K562 (cell line): Measurements from ENCODE around the gene IRGQ. TPM values are rescaled to one million over a fixed set of nuclear protein-coding genes. Genes with fewer than 3 reads are reported as not detected.
A peak's percentile ranks its signal among the peaks of the same experiment; 100 is the strongest.

ENCODE experiments used
- ATAC-seq: fragments of 200-7000 bp; cut with Tn5 transposase; 3 replicates; pipeline ENCODE4 v1.9.1; 2020; ENCODE audit warnings: moderate library complexity
- BruUV-seq: library from RNA; stranded (reverse); fragments of 400-500 nt; replicated peaks from 2 replicates; lab custom pipeline; 2021; lab: Mats Ljungman, UMichigan
- CTCF ChIA-PET: fragments of 300-600 bp; formaldehyde crosslinking; extraction: SDS; loops from one replicate; lab custom pipeline; 2021; ENCODE audit warnings: low intra/inter-chr PET ratio; lab: Yijun Ruan, JAX
- POLR2A ChIA-PET: fragments of 300-600, 350-650 bp; sonication (Branson Sonifier 250); formaldehyde crosslinking; extraction: SDS; loops from one replicate; lab custom pipeline; 2021; ENCODE audit warnings: antibody characterized with exemption, inconsistent platforms; lab: Yijun Ruan, JAX
- DNase-seq, 4 experiments: peaks; one replicate each; pipeline versions ENCODE4 v3.0.0 to v3.0.0-alpha.2; 2011 to 2018; ENCODE audit warnings: low spot score in 3 of 4, mixed read lengths in 3 of 4; ENCODE audit errors: extremely low read depth in 1 of 4
- FAIRE-seq: peaks from 2 replicates; lab custom pipeline; 2011; peaks lifted over from hg19 to GRCh38; lab: Jason Lieb, UNC
- H2AFZ ChIP-seq: 2 replicates; pipeline ENCODE4 v1.6.0; 2011; ENCODE audit warnings: low read depth, low read length, control low read depth, inconsistent platforms
- H3K27ac ChIP-seq: fragments of 200-600 bp; 3 replicates; pipeline ENCODE4 v1.8.0; 2011; ENCODE audit warnings: low read depth, mild to moderate bottlenecking, control low read depth, inconsistent platforms, low read length, moderate library complexity, mixed read lengths; ENCODE audit errors: extremely low read depth
- H3K27me3 ChIP-seq, 2 experiments: fragments of 300-600 bp in 1 of 2; 2 replicates in 1 of 2; 3 replicates in 1 of 2; pipeline versions ENCODE4 v1.6.0 to v1.8.0; 2011; ENCODE audit warnings: inconsistent platforms in 2 of 2, low read length in 2 of 2, mild to moderate bottlenecking in 1 of 2, mixed read lengths in 1 of 2, moderate library complexity in 1 of 2; ENCODE audit not compliant: control insufficient read depth in 2 of 2, insufficient read depth in 2 of 2
- H3K36me3 ChIP-seq: fragments of 300-600 bp; 3 replicates; pipeline ENCODE4 v1.8.0; 2011; ENCODE audit warnings: mild to moderate bottlenecking, low read length, inconsistent platforms; ENCODE audit not compliant: control insufficient read depth, insufficient read depth
- H3K4me1 ChIP-seq, 2 experiments: fragments of 200-600 bp in 1 of 2; replicated peaks in 1 of 2; 2 replicates in 1 of 2; 3 replicates in 1 of 2; pipeline versions ENCODE4 v1.5.1 to v1.8.0; 2011; ENCODE audit warnings: inconsistent platforms in 2 of 2, low read length in 2 of 2, mild to moderate bottlenecking in 1 of 2, mixed read lengths in 1 of 2, moderate library complexity in 1 of 2; ENCODE audit not compliant: control insufficient read depth in 2 of 2, insufficient read depth in 2 of 2
- H3K4me2 ChIP-seq: 2 replicates; pipeline ENCODE4 v1.6.1; 2011; ENCODE audit warnings: low read length, control low read depth, inconsistent platforms, mixed read lengths; ENCODE audit not compliant: insufficient read depth
- H3K4me3 ChIP-seq: fragments of 200-600 bp; sonication (generic), shearing (Covaris generic); 2 replicates; pipeline ENCODE4 v1.5.1; 2016; ENCODE audit warnings: control low read depth, inconsistent platforms
- H3K79me2 ChIP-seq: fragments of 200-600 bp; 3 replicates; pipeline ENCODE4 v1.8.0; 2011; ENCODE audit warnings: low read length, inconsistent platforms; ENCODE audit not compliant: control insufficient read depth, insufficient read depth
- H3K9ac ChIP-seq, 2 experiments: 2 replicates each; pipeline versions ENCODE4 v1.6.0 to v1.6.1; 2011; ENCODE audit warnings: low read depth in 2 of 2, low read length in 2 of 2, control low read depth in 1 of 2, inconsistent platforms in 1 of 2, mild to moderate bottlenecking in 1 of 2, mixed read lengths in 1 of 2; ENCODE audit not compliant: insufficient read depth in 1 of 2
- H3K9me1 ChIP-seq: one replicate; pipeline ENCODE4 v1.6.0; 2011; ENCODE audit warnings: inconsistent platforms, mild to moderate bottlenecking, low read length, moderate library complexity; ENCODE audit not compliant: control insufficient read depth, insufficient read depth
- H3K9me3 ChIP-seq: replicated peaks from 2 replicates; pipeline ENCODE4 v1.5.1; 2011; ENCODE audit warnings: low read depth, low read length, inconsistent platforms; ENCODE audit not compliant: control insufficient read depth, insufficient read depth
- H4K20me1 ChIP-seq: replicated peaks from 2 replicates; pipeline ENCODE4 v1.6.1; 2011; ENCODE audit warnings: low read length, inconsistent platforms, mixed read lengths; ENCODE audit not compliant: control insufficient read depth, insufficient read depth
- ADNP ChIP-seq: fragments of 200-800 bp; sonication (Bioruptor generic); IDR thresholded peaks from 2 replicates; pipeline ENCODE4 v1.6.1; 2016; ENCODE audit warnings: missing genetic modification characterization, missing compliant biosample characterization
- BCOR ChIP-seq: fragments of 450-650 bp; IDR thresholded peaks from 2 replicates; pipeline ENCODE4 v1.6.1; 2016
- CHD4 ChIP-seq: fragments of 200-600 bp; sonication (generic); IDR thresholded peaks from 3 replicates; pipeline ENCODE4 v1.6.1; 2012; ENCODE audit warnings: low read depth, mild to moderate bottlenecking, mixed read lengths, low read length, inconsistent platforms; ENCODE audit not compliant: insufficient read depth, insufficient replicate concordance, poor library complexity, severe bottlenecking
- DACH1 ChIP-seq: fragments of 450-650 bp; IDR thresholded peaks from 2 replicates; pipeline ENCODE4 v1.6.1; 2018; ENCODE audit not compliant: partially characterized antibody
- DIDO1 ChIP-seq: fragments of 450-650 bp; IDR thresholded peaks from 2 replicates; pipeline ENCODE4 v1.6.1; 2016; ENCODE audit warnings: low read depth, missing biosample characterization, missing genetic modification characterization
- KDM1A ChIP-seq, 2 experiments: fragments of 450-650 bp; IDR thresholded peaks; 2 replicates each; pipeline ENCODE4 v1.6.1; 2016; ENCODE audit warnings: mild to moderate bottlenecking in 2 of 2
- RBM25 ChIP-seq: fragments of 200-400 bp; formaldehyde crosslinking; IDR thresholded peaks from 2 replicates; pipeline ENCODE4 v1.6.1; 2018; ENCODE audit warnings: low read length, low read depth, moderate library complexity; ENCODE audit not compliant: severe bottlenecking
- TARDBP ChIP-seq: fragments of 450-650 bp; IDR thresholded peaks from 2 replicates; pipeline ENCODE4 v1.6.1; 2016
- ZNF668 ChIP-seq: fragments of 250-450 bp; sonication (Bioruptor Pico); IDR thresholded peaks from 2 replicates; pipeline ENCODE4 v1.8.0; 2022; ENCODE audit warnings: mild to moderate bottlenecking, inconsistent platforms
- WGBS: fragments of 100-300 bp; shearing (Covaris generic); methylation state at CpG from one replicate; pipeline ENCODE4 v1.1.6; 2016; ENCODE audit warnings: low coverage, mixed read lengths; ENCODE audit not compliant: insufficient coverage; ENCODE audit errors: missing lambda C conversion rate; 5-methylcytosine and 5-hydroxymethylcytosine counted together
- in situ Hi-C: fragments of 300-500 bp; cut with MboI; formaldehyde crosslinking; loops from 4 replicates; pipeline ENCODE4 v1.15.0; 2018; ENCODE audit warnings: inconsistent platforms, mixed read lengths
- intact Hi-C: fragments of 100-400 bp; cut with micrococcal nuclease; formaldehyde crosslinking; loops from 2 replicates; pipeline ENCODE4 v1.14.2; 2022
- polyA plus RNA-seq, 8 experiments: library from polyadenylated mRNA; depleted of rRNA in 4 of 8; stranded (reverse) in 5 of 8; unstranded in 3 of 8; fragments of >200 nt; fragmentation: Nextera tagmentation in 2 of 8; fragmentation: Illumina TruSeq in 1 of 8; extraction: Ambion mirVana in 2 of 8; extraction: Trizol in 1 of 8; gene quantifications; 2 replicates each; pipeline versions ENCODE4 v1.2.1 to v1.2.3, GENCODE V29; 2011 to 2014; ENCODE audit warnings: inconsistent platforms in 1 of 8, missing spikeins in 1 of 8
- total RNA-seq, 7 experiments: library from RNA; depleted of rRNA in 6 of 7; stranded (reverse); fragments of >200 nt in 6 of 7; fragmentation: Illumina TruSeq in 2 of 7; extraction: Trizol in 2 of 7; gene quantifications; 2 replicates each; pipeline versions ENCODE4 v1.2.1 to v1.2.3, GENCODE V29; 2011 to 2021; ENCODE audit warnings: low replicate concordance in 1 of 7
- TF ChIP-seq, protein P1 (sequence below): fragments of 450-650 bp; IDR thresholded peaks from 2 replicates; pipeline ENCODE4 v1.6.1; 2016

Gene IRGQ
- total and polyA plus RNA-seq, 9 of the 15 experiments (the other 6 are each of a cell fraction or from before 2014, with no cell fraction given): 3.5 to 19.2 (median 7.9) TPM

DNA sequence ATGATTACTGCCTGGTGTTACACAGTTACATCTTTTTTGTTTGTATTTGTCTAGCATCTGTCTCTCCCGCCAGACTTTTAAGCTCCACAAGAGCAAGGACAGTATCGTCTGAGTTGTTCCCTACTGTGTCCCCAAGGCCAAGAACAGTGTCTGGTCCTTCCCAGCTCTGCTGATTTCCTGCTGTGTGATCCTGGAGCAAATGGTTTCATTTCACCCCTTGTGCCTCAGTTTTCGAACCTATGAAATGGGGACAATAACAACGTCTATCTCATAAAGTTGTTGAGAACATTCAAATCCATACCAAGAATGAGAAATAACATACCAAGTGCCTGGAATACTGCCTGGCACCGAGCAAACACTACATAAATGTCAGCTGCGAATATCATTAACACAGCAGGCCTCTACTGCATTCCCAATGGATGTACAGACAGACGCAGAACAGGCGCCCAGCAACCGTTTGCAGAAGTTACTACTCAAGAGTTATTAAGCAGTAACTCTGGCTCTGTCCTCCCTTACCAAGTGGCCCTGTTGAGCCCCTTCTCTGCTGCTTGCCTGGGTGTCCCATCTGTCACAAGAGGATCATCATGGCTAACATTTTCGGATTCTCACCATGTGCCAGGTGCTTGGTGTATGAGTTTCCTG, 32.0 kb downstream of the IRGQ start:
- Histone ChIP-seq H3K27ac (no peak overlapping the region), H3K9me3 (no peaks in the 10 kb centered on the region), H3K79me2 (no peaks in the 10 kb centered on the region), H3K27me3 (no peaks in the 10 kb centered on the region), H3K4me3 (no peak overlapping the region), H3K4me1 (peaks cover 3 to 4% of the 10 kb centered on the region in 2 experiments; a peak in 4 of 5 replicates), H2AFZ (no peak overlapping the region)
- in situ Hi-C loops: no loop called here
- no peak for DNase-seq
- TSS peak; percentile 28 for BruUV-seq
- no peak for TF ChIP-seq DACH1
- TF ChIP-seq RBM25: peak; percentile 70
- peak; percentile 78; the same call in 1 of the 2 replicates for TF ChIP-seq BCOR
- TF ChIP-seq DIDO1 (tag): no peak
- TF ChIP-seq ADNP (tag): peak; percentile 31; the same call in 1 of the 2 replicates
- no peak for TF ChIP-seq TARDBP
- TF ChIP-seq CHD4: peak; percentile 53
- TF ChIP-seq, protein P1, sequence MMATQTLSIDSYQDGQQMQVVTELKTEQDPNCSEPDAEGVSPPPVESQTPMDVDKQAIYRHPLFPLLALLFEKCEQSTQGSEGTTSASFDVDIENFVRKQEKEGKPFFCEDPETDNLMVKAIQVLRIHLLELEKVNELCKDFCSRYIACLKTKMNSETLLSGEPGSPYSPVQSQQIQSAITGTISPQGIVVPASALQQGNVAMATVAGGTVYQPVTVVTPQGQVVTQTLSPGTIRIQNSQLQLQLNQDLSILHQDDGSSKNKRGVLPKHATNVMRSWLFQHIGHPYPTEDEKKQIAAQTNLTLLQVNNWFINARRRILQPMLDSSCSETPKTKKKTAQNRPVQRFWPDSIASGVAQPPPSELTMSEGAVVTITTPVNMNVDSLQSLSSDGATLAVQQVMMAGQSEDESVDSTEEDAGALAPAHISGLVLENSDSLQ: no peak
- no peak for TF ChIP-seq ZNF668 (CRISPR knock-in tag)
- 0 out of 4 replicates have a peak, but pooled peaks of 1 of the 2 experiments have one; percentile 25 for TF ChIP-seq KDM1A (IDR thresholded peaks at IDR 0.05)
- TF ChIP-seq, all 486 proteins: peak for 5
- no peaks in the 10 kb centered on the region; the same call in 1 of the 2 replicates for H4K20me1 ChIP-seq
- intact Hi-C loops: no loop called here
- H3K9ac ChIP-seq: no peak overlapping the region
- 74% methylated on average over 10 of the region's 10 CpGs for WGBS
- H3K36me3 ChIP-seq: peaks cover 36% of the 10 kb centered on the region; the same call in 2 of the 3 replicates
- no peaks in the 10 kb centered on the region for H3K9me1 ChIP-seq
- POLR2A ChIA-PET: interaction anchor here (1.0 to 1.1 kb wide), 2 partner anchors 9 to 11 kb away, joined by 3 to 6 read pairs; no protein-coding TSS in a partner anchor
- CTCF ChIA-PET: no interaction called here
- ATAC-seq (no peak), FAIRE-seq (no peak)
- no peak overlapping the region for H3K4me2 ChIP-seq
